Activated T-helper 1 cell treated with anti-CD3 and anti-CD28 coated beads, Interleukin-2, amount 50 U/mL, for 16 hours (primary cell): ENCODE measurements around the gene SCN2B.

Source experiments
- DNase-seq, 2 donors: peaks; one replicate each; pipeline ENCODE4 v3.0.0-alpha.2; 2020; ENCODE audit warnings: low read depth in 1 of 2, low spot score in 1 of 2

The SCN2B gene

GRCh38 chr11:118175993-118176777 lies at the start of gene SCN2B:
TSS of gene SCN2B (minus strand) at chr11:118176639. CDS start at chr11:118176431, 208 bp downstream.
- DNase-seq = no peak

GRCh38 chr11:118224511-118225188 lies 48.2 kb upstream of the SCN2B start, which contains the start of gene JAML:
TSS of gene JAML (minus strand) at chr11:118225011. CDS start at chr11:118214866, 10,145 bp downstream.
- DNase-seq = peak; percentile 28 to 46

- DNase-seq = no peak
These were observed 47.6 kb upstream of the SCN2B start for GRCh38 chr11:118223992-118224391.

GRCh38 chr11:118223570-118223969 lies 47.1 kb upstream of the SCN2B start:
- no peak for DNase-seq

GRCh38 chr11:118222437-118222836 lies 46.0 kb upstream of the SCN2B start:
- DNase-seq = no peak

- DNase-seq = no peak
These were observed 45.0 kb upstream of the SCN2B start for GRCh38 chr11:118221419-118221818.

- DNase-seq = no peak
These were observed 43.3 kb upstream of the SCN2B start for GRCh38 chr11:118219732-118220131.

GRCh38 chr11:118219244-118219643 lies 42.8 kb upstream of the SCN2B start:
- DNase-seq = no peak

GRCh38 chr11:118217575-118217974 lies 41.1 kb upstream of the SCN2B start:
- no peak for DNase-seq

GRCh38 chr11:118216621-118217481 lies 40.4 kb upstream of the SCN2B start:
- peak in 1 of 2 donors; percentile 30 for DNase-seq

GRCh38 chr11:118215765-118216164 lies 39.3 kb upstream of the SCN2B start:
- DNase-seq = no peak

- DNase-seq = no peak
These were observed 38.8 kb upstream of the SCN2B start for GRCh38 chr11:118215262-118215661.

GRCh38 chr11:118214210-118214914 lies 37.9 kb upstream of the SCN2B start:
- DNase-seq = no peak

- DNase-seq = no peak
These were observed 37.3 kb upstream of the SCN2B start for GRCh38 chr11:118213781-118214180.

GRCh38 chr11:118213201-118213600 lies 36.8 kb upstream of the SCN2B start:
- DNase-seq = no peak

GRCh38 chr11:118212781-118213191 lies 36.3 kb upstream of the SCN2B start:
- no peak for DNase-seq

- no peak for DNase-seq
These were observed 35.8 kb upstream of the SCN2B start for GRCh38 chr11:118212131-118212725.

GRCh38 chr11:118211006-118211405 lies 34.6 kb upstream of the SCN2B start:
- no peak for DNase-seq

- no peak for DNase-seq
These were observed 33.9 kb upstream of the SCN2B start for GRCh38 chr11:118210323-118210722.

GRCh38 chr11:118209033-118209432 lies 32.6 kb upstream of the SCN2B start:
- no peak for DNase-seq
